Erythroblast (primary cell): Measurements from ENCODE around the gene CEP85.
"Not testable (repeated sequence)": the region's sequence is repeated elsewhere in the genome, so short reads cannot be mapped to it uniquely, and the experiment has no call there.

Source experiments
- DNase-seq, 2 experiments: peaks; one replicate each; lab custom pipeline; 2025; lab: John Stamatoyannopoulos, UW
- GATA1 ChIP-seq: IDR thresholded peaks from 2 replicates; pipeline ENCODE4 v1.6.1; 2011; ENCODE audit warnings: low read depth, mild to moderate bottlenecking, control low read depth, low read length, moderate library complexity
- POLR2A ChIP-seq: IDR thresholded peaks from 2 replicates; pipeline ENCODE4 v1.6.1; 2011; ENCODE audit warnings: mild to moderate bottlenecking, low read length

Gene CEP85

GRCh38 chr1:26285366-26286063 lies 51.5 kb downstream of the CEP85 start:
- TF ChIP-seq GATA1 = no peak
- TF ChIP-seq POLR2A = no peak
- DNase-seq = peak in 1 of 2 experiments; percentile 71

- no peak for DNase-seq
- TF ChIP-seq POLR2A = peak; percentile 37
- TF ChIP-seq GATA1 = no peak
These were observed 52.0 kb downstream of the CEP85 start for GRCh38 chr1:26286064-26286416.

GRCh38 chr1:26287033-26287711 lies 53.2 kb downstream of the CEP85 start:
- TF ChIP-seq POLR2A (no peak), GATA1 (no peak)
- peak in 1 of 2 experiments; percentile 39 for DNase-seq

GRCh38 chr1:26287811-26288210 lies 53.8 kb downstream of the CEP85 start:
- TF ChIP-seq POLR2A = no peak
- TF ChIP-seq GATA1 = no peak
- DNase-seq = no peak

GRCh38 chr1:26288311-26288941 lies 54.4 kb downstream of the CEP85 start:
- TF ChIP-seq GATA1 (no peak), POLR2A (peak; percentile 61)
- peak; percentile 92 to 93 for DNase-seq

GRCh38 chr1:26289158-26290059 lies 55.4 kb downstream of the CEP85 start:
- TF ChIP-seq POLR2A (no peak), GATA1 (no peak)
- peak in 1 of 2 experiments; percentile 57 for DNase-seq

GRCh38 chr1:26290122-26290881 lies 56.3 kb downstream of the CEP85 start:
- TF ChIP-seq POLR2A (no peak), GATA1 (no peak)
- no peak for DNase-seq

- no peak for TF ChIP-seq POLR2A
- TF ChIP-seq GATA1 = no peak
- no peak for DNase-seq
These were observed 56.9 kb downstream of the CEP85 start for GRCh38 chr1:26290882-26291261.

- no peak for DNase-seq
- TF ChIP-seq POLR2A (no peak), GATA1 (no peak)
These were observed 57.4 kb downstream of the CEP85 start for GRCh38 chr1:26291433-26291832.

GRCh38 chr1:26291939-26292338 lies 57.9 kb downstream of the CEP85 start:
- TF ChIP-seq GATA1 (no peak), POLR2A (no peak)
- DNase-seq = no peak

GRCh38 chr1:26292735-26293134 lies 58.7 kb downstream of the CEP85 start:
- not testable (repeated sequence) for DNase-seq

GRCh38 chr1:26293911-26294463 lies 60.0 kb downstream of the CEP85 start:
- no peak for DNase-seq
- TF ChIP-seq POLR2A (no peak), GATA1 (no peak)
